ENCODE measurements around the gene CACNA1C. TPM values are rescaled to one million over a fixed set of nuclear protein-coding genes. Genes with fewer than 3 reads are reported as not detected.

The CACNA1C gene
- total RNA-seq, 4 donors from 2014 or later: 5.2 to 12.9 (median 6.3) TPM

DNA sequence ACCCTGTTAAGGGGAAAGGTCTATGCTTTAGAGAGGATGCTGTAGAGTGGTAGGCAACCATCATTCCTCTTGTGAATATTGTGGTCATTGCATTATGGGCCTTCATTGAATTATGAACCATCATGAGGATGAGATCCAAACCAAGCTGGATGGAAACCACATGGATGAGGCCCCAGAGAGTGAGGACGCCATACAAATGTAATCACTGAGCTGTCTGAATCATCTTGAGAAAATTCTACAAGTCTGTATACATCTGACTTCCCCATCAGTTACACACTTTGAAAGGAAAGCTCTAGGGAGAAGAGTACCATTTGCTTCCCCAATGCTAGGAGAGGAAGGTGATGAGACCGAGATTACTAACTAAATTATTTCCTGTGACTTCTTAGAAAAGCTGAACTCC is 172.9 kb downstream of the CACNA1C start:
- Histone ChIP-seq H3K4me3 (no peak overlapping the region), H3K36me3 (no peaks in the 10 kb centered on the region), H3K27ac (no peak overlapping the region), H3K4me1 (no peaks in the 10 kb centered on the region), H3K27me3 (no peaks in the 10 kb centered on the region), H3K9me3 (no peaks in the 10 kb centered on the region)
- WGBS, 2 donors: 82 to 86% methylated on average over 2 of the region's 2 CpGs
- TF ChIP-seq, protein P1, sequence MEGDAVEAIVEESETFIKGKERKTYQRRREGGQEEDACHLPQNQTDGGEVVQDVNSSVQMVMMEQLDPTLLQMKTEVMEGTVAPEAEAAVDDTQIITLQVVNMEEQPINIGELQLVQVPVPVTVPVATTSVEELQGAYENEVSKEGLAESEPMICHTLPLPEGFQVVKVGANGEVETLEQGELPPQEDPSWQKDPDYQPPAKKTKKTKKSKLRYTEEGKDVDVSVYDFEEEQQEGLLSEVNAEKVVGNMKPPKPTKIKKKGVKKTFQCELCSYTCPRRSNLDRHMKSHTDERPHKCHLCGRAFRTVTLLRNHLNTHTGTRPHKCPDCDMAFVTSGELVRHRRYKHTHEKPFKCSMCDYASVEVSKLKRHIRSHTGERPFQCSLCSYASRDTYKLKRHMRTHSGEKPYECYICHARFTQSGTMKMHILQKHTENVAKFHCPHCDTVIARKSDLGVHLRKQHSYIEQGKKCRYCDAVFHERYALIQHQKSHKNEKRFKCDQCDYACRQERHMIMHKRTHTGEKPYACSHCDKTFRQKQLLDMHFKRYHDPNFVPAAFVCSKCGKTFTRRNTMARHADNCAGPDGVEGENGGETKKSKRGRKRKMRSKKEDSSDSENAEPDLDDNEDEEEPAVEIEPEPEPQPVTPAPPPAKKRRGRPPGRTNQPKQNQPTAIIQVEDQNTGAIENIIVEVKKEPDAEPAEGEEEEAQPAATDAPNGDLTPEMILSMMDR (IDR thresholded peaks at IDR 0.05): no peak
- TF ChIP-seq EP300 (IDR thresholded peaks at IDR 0.05): no peak
- DNase-seq (ENCODE audit: low spot score in 2 of 2): no peak

DNA sequence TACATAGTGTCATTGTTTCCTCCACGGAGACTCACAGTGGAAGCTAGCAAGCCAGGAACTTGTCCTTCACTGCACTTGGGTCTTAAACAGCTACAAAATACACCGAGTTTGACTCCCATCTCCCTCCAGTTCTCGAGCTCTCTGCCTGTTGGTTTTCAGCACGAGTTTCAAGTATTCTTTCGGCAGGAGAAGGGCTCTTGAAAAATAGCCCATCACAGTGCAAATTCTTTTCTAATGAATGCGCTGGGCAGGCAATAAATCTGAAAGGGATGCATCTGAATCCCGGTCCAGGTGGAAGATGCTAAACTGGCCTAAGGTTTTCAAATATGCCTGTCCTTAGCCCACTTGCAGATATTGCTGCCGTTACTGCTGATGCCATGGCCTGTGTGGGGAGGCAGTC is 173.9 kb downstream of the CACNA1C start:
- no peak overlapping the region for H3K27ac ChIP-seq
- DNase-seq (ENCODE audit: low spot score in 2 of 2): no peak
- H3K9me3 ChIP-seq: no peaks in the 10 kb centered on the region
- TF ChIP-seq EP300 (IDR thresholded peaks at IDR 0.05): no peak
- TF ChIP-seq, protein P1 (IDR thresholded peaks at IDR 0.05): no peak
- no peak for TF ChIP-seq POLR2A (IDR thresholded peaks at IDR 0.05)
- H3K27me3 ChIP-seq: no peaks in the 10 kb centered on the region
- H3K4me1 ChIP-seq: no peaks in the 10 kb centered on the region
- no peak overlapping the region for H3K4me3 ChIP-seq
- H3K36me3 ChIP-seq: no peaks in the 10 kb centered on the region
- 73 to 76% methylated on average over 8 of the region's 8 CpGs for WGBS, 2 donors

DNA sequence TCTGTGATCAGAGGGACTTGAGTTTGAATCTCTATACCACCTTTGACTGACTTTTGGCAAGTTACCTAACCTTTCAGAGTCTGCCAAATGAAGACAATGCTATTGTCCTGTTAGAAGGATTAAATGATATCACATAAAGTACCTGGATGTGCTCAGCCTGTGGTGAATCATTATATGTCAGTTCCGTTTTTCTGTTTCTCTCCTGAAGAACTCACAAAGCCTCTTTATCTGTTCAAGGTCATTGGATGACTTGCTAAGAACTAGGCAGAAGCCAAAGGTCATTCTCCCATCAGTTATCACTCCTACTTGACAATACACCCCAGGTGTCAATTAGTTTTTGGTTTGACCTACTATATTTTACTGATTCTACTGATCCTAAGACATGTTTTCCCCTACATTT is 174.6 kb downstream of the CACNA1C start:
- TF ChIP-seq EP300 (IDR thresholded peaks at IDR 0.05): no peak
- TF ChIP-seq, protein P1 (IDR thresholded peaks at IDR 0.05): no peak
- DNase-seq (ENCODE audit: low spot score in 2 of 2): no peak
- no peaks in the 10 kb centered on the region for H3K36me3 ChIP-seq
- H3K4me1 ChIP-seq: no peaks in the 10 kb centered on the region
- no peaks in the 10 kb centered on the region for H3K9me3 ChIP-seq
- WGBS, 2 donors: 68 to 83% methylated on average over 1 of the region's 1 CpG
- no peak overlapping the region for H3K27ac ChIP-seq
- H3K4me3 ChIP-seq: no peak overlapping the region
- H3K27me3 ChIP-seq: no peaks in the 10 kb centered on the region

DNA sequence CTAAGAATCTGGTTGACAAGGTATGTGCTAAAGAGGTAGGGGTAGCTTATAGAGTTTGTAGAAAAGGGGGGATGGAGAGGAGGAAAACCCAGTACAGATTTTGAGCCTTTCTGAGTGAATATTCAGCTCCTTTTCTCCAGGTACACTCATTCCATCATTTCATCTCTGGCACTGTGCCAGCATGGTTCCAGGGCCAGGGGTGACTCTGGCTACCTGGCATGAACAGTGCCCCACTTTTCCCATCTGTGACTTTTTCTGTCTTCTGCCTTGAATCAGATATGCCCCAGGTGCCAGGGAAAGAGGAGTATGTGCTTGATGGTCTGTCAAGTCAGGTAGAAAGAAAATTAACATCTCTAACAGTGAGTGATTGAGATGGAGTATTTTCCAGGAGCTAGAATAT is 175.7 kb downstream of the CACNA1C start:
- no peaks in the 10 kb centered on the region for H3K27me3 ChIP-seq
- no peaks in the 10 kb centered on the region for H3K36me3 ChIP-seq
- H3K4me3 ChIP-seq: no peak overlapping the region
- no peak for TF ChIP-seq POLR2A (IDR thresholded peaks at IDR 0.05)
- TF ChIP-seq EP300 (IDR thresholded peaks at IDR 0.05): no peak
- TF ChIP-seq, protein P1 (IDR thresholded peaks at IDR 0.05): no peak
- H3K27ac ChIP-seq: no peak overlapping the region
- no peaks in the 10 kb centered on the region for H3K9me3 ChIP-seq
- DNase-seq (ENCODE audit: low spot score in 2 of 2): no peak
- no peaks in the 10 kb centered on the region for H3K4me1 ChIP-seq

DNA sequence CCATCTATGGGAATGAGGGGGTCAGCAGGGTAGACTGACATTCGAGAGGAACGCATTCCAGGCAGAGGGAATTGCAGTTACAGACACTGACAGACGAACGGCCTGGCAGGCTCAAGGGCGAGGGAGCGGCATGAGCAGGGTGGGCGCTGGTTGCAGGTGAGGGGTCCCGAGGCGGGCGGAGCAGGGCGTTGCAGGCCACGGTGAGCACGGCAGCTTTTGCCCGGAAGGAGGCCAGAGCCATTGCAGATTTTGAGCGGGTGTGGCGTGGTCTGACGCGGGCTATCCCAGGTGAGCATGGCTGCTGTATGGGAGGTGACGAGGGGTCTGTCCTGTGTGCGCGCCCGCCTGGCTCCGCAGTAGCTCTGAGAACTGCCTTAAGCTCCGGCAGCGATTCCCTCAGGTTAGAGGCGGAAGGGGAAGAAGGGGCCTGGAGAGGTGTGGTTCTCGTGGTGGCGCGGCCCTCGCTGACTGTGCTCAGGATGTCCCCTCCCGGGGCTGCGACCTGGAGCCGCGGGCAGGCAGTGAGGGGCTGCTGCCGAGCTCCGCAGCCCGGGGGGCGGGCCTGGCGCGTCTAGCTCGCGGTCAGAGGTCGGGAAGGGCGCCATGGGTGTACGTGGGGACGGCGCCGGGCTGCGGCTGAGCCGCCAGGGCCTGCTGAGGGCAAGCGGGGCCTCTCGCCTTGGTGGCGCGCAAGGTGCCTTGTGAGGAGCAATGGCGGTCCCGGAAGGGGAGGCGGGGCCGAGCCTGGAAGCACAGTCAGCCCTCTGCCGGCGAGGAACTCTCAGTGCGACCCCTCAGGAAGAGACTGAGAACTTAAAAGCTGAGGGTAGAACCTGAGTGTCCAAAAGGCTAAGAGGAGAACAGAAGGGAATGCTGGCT is 177.1 kb downstream of the CACNA1C start:
- Histone ChIP-seq H3K27ac (no peak overlapping the region), H3K4me3 (no peak overlapping the region), H3K36me3 (no peaks in the 10 kb centered on the region), H3K27me3 (no peaks in the 10 kb centered on the region), H3K9me3 (no peaks in the 10 kb centered on the region), H3K4me1 (no peaks in the 10 kb centered on the region)
- no peak for DNase-seq (ENCODE audit: low spot score in 2 of 2)
- TF ChIP-seq EP300 (IDR thresholded peaks at IDR 0.05): no peak
- TF ChIP-seq, protein P1 (IDR thresholded peaks at IDR 0.05): no peak
- no peak for TF ChIP-seq POLR2A (IDR thresholded peaks at IDR 0.05)
- WGBS, 2 donors: 52 to 83% methylated on average over 47 to 51 of the region's 61 CpGs

Data from tibial nerve (tissue), 4 donors.